WTC11 (cell line): ENCODE results near the gene RASAL3. TPM values are rescaled to one million over a fixed set of nuclear protein-coding genes. Genes with fewer than 3 reads are reported as not detected.
A peak's percentile ranks its signal among the peaks of the same experiment; 100 is the strongest.

Source experiments
- ATAC-seq: fragments of 200-7000 bp; cut with Tn5 transposase; 2 replicates; pipeline ENCODE4 v1.10.0; 2021; ENCODE audit warnings: mild to moderate bottlenecking, moderate library complexity
- CTCF ChIA-PET: fragments of 300-600 bp; sonication (Branson Sonifier 250); formaldehyde crosslinking; loops from one replicate; lab custom pipeline; 2021; ENCODE audit warnings: antibody characterized with exemption; lab: Charles Lee
- POLR2A ChIA-PET: fragments of 350-600 bp; sonication (Branson Sonifier 250); formaldehyde crosslinking; loops from one replicate; lab custom pipeline; 2021; ENCODE audit warnings: antibody characterized with exemption; lab: Charles Lee
- DNase-seq: peaks from one replicate; pipeline ENCODE4 v3.0.0; 2021; ENCODE audit warnings: low spot score
- H3K27ac Mint-ChIP-seq: 2 replicates; pipeline ENCODE4 v1.8.0; 2021; ENCODE audit warnings: mixed read lengths
- H3K27me3 Mint-ChIP-seq: 2 replicates; pipeline ENCODE4 v1.8.0; 2021; ENCODE audit warnings: low read depth, mild to moderate bottlenecking, moderate library complexity, mixed read lengths
- H3K36me3 Mint-ChIP-seq: 2 replicates; pipeline ENCODE4 v1.8.0; 2021; ENCODE audit warnings: mixed read lengths
- H3K4me1 Mint-ChIP-seq: 2 replicates; pipeline ENCODE4 v1.8.0; 2022; ENCODE audit warnings: mixed read lengths
- H3K4me3 Mint-ChIP-seq: 2 replicates; pipeline ENCODE4 v1.8.0; 2021; ENCODE audit warnings: mild to moderate bottlenecking, moderate library complexity, mixed read lengths
- H3K9me3 Mint-ChIP-seq: 2 replicates; pipeline ENCODE4 v1.8.0; 2021; ENCODE audit warnings: mixed read lengths
- ATF1 ChIP-seq: sonication (generic); formaldehyde crosslinking; IDR thresholded peaks from 2 replicates; pipeline ENCODE4 v1.8.1; 2023; ENCODE audit warnings: mild to moderate bottlenecking, moderate library complexity, missing genetic modification reagents
- CDX4 ChIP-seq: fragments of 250-450 bp; sonication (Bioruptor Pico); IDR thresholded peaks from 2 replicates; pipeline ENCODE4 v1.9.0; 2021; ENCODE audit warnings: moderate library complexity, mild to moderate bottlenecking, inconsistent platforms, borderline replicate concordance
- ESRRA ChIP-seq: sonication (generic); formaldehyde crosslinking; IDR thresholded peaks from 2 replicates; pipeline ENCODE4 v1.8.1; 2022; ENCODE audit warnings: mild to moderate bottlenecking, missing genetic modification reagents, borderline replicate concordance
- ETV6 ChIP-seq: sonication (generic); formaldehyde crosslinking; IDR thresholded peaks from 2 replicates; pipeline ENCODE4 v1.8.1; 2022; ENCODE audit warnings: mild to moderate bottlenecking, missing genetic modification reagents
- FOXJ3 ChIP-seq: sonication (generic); formaldehyde crosslinking; IDR thresholded peaks from 2 replicates; pipeline ENCODE4 v1.9.0; 2021; ENCODE audit warnings: missing genetic modification reagents, mild to moderate bottlenecking, borderline replicate concordance
- GTF2I ChIP-seq: fragments of 250-450 bp; sonication (Bioruptor Pico); conservative IDR thresholded peaks from 2 replicates; pipeline ENCODE4 v1.4.0; 2021; ENCODE audit warnings: mild to moderate bottlenecking
- HMGXB4 ChIP-seq: sonication (generic); formaldehyde crosslinking; IDR thresholded peaks from 2 replicates; pipeline ENCODE4 v1.8.1; 2023; ENCODE audit warnings: mild to moderate bottlenecking, moderate library complexity, missing genetic modification reagents
- JUN ChIP-seq: sonication (generic); formaldehyde crosslinking; IDR thresholded peaks from 2 replicates; pipeline ENCODE4 v1.8.0; 2023; ENCODE audit warnings: mild to moderate bottlenecking, missing genetic modification reagents
- RELA ChIP-seq: sonication (generic); formaldehyde crosslinking; IDR thresholded peaks from 2 replicates; pipeline ENCODE4 v1.8.1; 2022; ENCODE audit warnings: missing genetic modification reagents, mild to moderate bottlenecking, borderline replicate concordance
- RORB ChIP-seq: fragments of 250-450 bp; sonication (Bioruptor Pico); IDR thresholded peaks from 2 replicates; pipeline ENCODE4 v1.9.0; 2021; ENCODE audit warnings: mild to moderate bottlenecking
- SMAD3 ChIP-seq: sonication (generic); formaldehyde crosslinking; IDR thresholded peaks from 2 replicates; pipeline ENCODE4 v1.8.0; 2022; ENCODE audit warnings: missing genetic modification reagents, mild to moderate bottlenecking, borderline replicate concordance
- TCF7 ChIP-seq: sonication (generic); formaldehyde crosslinking; IDR thresholded peaks from 2 replicates; pipeline ENCODE4 v1.8.0; 2022; ENCODE audit warnings: mild to moderate bottlenecking, low read depth, missing genetic modification reagents, moderate library complexity
- ZNF138 ChIP-seq: sonication (generic); formaldehyde crosslinking; conservative IDR thresholded peaks from 2 replicates; pipeline ENCODE4 v1.8.1; 2022; ENCODE audit warnings: mild to moderate bottlenecking, moderate library complexity, missing genetic modification reagents
- ZNF423 ChIP-seq: fragments of 250-450 bp; sonication (Bioruptor Pico); IDR thresholded peaks from 2 replicates; pipeline ENCODE4 v2.1.2; 2022; ENCODE audit warnings: mild to moderate bottlenecking, moderate library complexity
- ZNF671 ChIP-seq: fragments of 250-450 bp; sonication (Bioruptor Pico); IDR thresholded peaks from 2 replicates; pipeline ENCODE4 v1.8.0; 2021; ENCODE audit warnings: mild to moderate bottlenecking
- total RNA-seq: library from RNA; stranded (reverse); gene quantifications from 3 replicates; pipeline ENCODE4 v1.2.3, GENCODE V29; 2021
- TF ChIP-seq, protein P1 (sequence below): sonication (generic); formaldehyde crosslinking; conservative IDR thresholded peaks from 2 replicates; pipeline ENCODE4 v1.8.1; 2023; ENCODE audit warnings: mild to moderate bottlenecking, low read depth, missing genetic modification reagents, moderate library complexity
- TF ChIP-seq, protein P2 (sequence below): fragments of 250-450 bp; sonication (Bioruptor Pico); IDR thresholded peaks from 2 replicates; pipeline ENCODE4 v2.1.2; 2022; ENCODE audit warnings: mild to moderate bottlenecking, moderate library complexity
- TF ChIP-seq, protein P3 (sequence below): fragments of 250-450 bp; sonication (Bioruptor Pico); IDR thresholded peaks from 2 replicates; pipeline ENCODE4 v1.8.0; 2021; ENCODE audit warnings: mild to moderate bottlenecking
- TF ChIP-seq, protein P4 (sequence below): sonication (generic); formaldehyde crosslinking; IDR thresholded peaks from 2 replicates; pipeline ENCODE4 v1.8.1; 2023; ENCODE audit warnings: mild to moderate bottlenecking, missing genetic modification reagents
- TF ChIP-seq, protein P5 (sequence below): sonication (generic); formaldehyde crosslinking; IDR thresholded peaks from 2 replicates; pipeline ENCODE4 v1.8.0; 2022; ENCODE audit warnings: mild to moderate bottlenecking, missing genetic modification reagents

Gene RASAL3
- total RNA-seq, 1 experiment from 2014 or later, result 1.6 TPM

- TF ChIP-seq, protein P1, sequence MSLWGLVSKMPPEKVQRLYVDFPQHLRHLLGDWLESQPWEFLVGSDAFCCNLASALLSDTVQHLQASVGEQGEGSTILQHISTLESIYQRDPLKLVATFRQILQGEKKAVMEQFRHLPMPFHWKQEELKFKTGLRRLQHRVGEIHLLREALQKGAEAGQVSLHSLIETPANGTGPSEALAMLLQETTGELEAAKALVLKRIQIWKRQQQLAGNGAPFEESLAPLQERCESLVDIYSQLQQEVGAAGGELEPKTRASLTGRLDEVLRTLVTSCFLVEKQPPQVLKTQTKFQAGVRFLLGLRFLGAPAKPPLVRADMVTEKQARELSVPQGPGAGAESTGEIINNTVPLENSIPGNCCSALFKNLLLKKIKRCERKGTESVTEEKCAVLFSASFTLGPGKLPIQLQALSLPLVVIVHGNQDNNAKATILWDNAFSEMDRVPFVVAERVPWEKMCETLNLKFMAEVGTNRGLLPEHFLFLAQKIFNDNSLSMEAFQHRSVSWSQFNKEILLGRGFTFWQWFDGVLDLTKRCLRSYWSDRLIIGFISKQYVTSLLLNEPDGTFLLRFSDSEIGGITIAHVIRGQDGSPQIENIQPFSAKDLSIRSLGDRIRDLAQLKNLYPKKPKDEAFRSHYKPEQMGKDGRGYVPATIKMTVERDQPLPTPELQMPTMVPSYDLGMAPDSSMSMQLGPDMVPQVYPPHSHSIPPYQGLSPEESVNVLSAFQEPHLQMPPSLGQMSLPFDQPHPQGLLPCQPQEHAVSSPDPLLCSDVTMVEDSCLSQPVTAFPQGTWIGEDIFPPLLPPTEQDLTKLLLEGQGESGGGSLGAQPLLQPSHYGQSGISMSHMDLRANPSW (CRISPR knock-in tag), result no peak
- TF ChIP-seq SMAD3 (CRISPR knock-in tag), result no peak
- no peak for TF ChIP-seq RELA (CRISPR knock-in tag)
- no peak for TF ChIP-seq JUN (CRISPR knock-in tag)
These were observed 61.2 kb downstream of the RASAL3 start (continued) for GRCh38 chr19:15403151-15403531.

DNA sequence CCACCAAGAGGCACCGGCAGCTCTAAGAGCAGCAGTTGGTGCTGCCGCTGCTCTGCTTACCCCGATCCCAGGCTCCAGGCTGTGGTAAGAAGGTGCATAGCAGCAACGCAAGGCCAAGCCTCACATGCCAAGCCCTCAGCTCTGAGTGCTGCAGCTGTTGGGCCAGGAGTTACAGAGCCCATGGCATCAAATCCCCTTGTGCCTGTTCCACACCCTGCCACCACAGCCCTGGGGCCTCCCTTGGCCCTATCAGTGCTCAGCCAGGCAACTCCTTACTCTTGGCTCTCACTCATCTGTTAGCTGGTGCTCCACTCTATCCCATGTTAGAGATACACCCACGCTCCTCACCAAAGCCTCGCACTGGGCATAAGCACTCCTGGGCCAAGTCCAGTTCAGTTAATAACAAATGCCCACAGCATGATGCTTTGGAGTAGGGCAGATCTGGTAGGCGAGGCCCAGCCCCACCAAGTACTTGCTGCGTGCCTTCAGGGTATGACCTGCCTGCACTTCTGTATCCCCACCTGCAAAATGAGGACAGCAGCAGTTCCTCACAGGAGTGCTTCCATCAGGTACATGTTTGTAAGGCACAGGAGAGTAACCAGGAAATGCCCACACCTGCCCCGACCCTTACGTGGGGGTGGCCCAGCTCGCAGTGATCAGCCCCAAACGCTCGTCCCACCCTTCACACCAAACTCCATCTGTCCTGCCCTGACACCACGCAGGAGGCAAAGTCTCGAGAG lies 61.8 kb downstream of the RASAL3 start:
- H3K27ac Mint-ChIP-seq, result peak overlapping the region; percentile 70; the same call in 1 of the 2 replicates
- H3K4me1 Mint-ChIP-seq, result peaks cover 3% of the 10 kb centered on the region; the same call in 1 of the 2 replicates
- ChIA-PET CTCF (interaction anchor here (1.0 to 1.5 kb wide), 2 partner anchors 16 to 151 kb away, joined by 4 to 5 read pairs; partner anchors contain the start of gene AKAP8L), POLR2A (interaction anchor here (0.7 kb wide), 1 partner anchor 16 kb away, joined by 3 read pairs; the partner anchor contains the start of gene AKAP8L)
- peaks cover 38% of the 10 kb centered on the region for H3K36me3 Mint-ChIP-seq
- H3K27me3 Mint-ChIP-seq, result no peaks in the 10 kb centered on the region
- no peak overlapping the region for H3K4me3 Mint-ChIP-seq
- DNase-seq (no peak), ATAC-seq (no peak)
- no peaks in the 10 kb centered on the region for H3K9me3 Mint-ChIP-seq
- TF ChIP-seq RORB (CRISPR knock-in tag) (no peak), ATF1 (CRISPR knock-in tag) (no peak), TCF7 (no peak), CDX4 (CRISPR knock-in tag) (no peak), JUN (CRISPR knock-in tag) (no peak), ZNF138 (CRISPR knock-in tag) (no peak), ZNF671 (CRISPR knock-in tag) (no peak), ESRRA (no peak), ETV6 (no peak), HMGXB4 (no peak), GTF2I (CRISPR knock-in tag) (no peak), ZNF423 (CRISPR knock-in tag) (no peak), FOXJ3 (CRISPR knock-in tag) (no peak)
- TF ChIP-seq, protein P2, sequence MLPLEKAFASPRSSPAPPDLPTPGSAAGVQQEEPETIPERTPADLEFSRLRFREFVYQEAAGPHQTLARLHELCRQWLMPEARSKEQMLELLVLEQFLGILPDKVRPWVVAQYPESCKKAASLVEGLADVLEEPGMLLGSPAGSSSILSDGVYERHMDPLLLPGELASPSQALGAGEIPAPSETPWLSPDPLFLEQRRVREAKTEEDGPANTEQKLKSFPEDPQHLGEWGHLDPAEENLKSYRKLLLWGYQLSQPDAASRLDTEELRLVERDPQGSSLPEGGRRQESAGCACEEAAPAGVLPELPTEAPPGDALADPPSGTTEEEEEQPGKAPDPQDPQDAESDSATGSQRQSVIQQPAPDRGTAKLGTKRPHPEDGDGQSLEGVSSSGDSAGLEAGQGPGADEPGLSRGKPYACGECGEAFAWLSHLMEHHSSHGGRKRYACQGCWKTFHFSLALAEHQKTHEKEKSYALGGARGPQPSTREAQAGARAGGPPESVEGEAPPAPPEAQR (CRISPR knock-in tag), result no peak
- TF ChIP-seq, protein P3, sequence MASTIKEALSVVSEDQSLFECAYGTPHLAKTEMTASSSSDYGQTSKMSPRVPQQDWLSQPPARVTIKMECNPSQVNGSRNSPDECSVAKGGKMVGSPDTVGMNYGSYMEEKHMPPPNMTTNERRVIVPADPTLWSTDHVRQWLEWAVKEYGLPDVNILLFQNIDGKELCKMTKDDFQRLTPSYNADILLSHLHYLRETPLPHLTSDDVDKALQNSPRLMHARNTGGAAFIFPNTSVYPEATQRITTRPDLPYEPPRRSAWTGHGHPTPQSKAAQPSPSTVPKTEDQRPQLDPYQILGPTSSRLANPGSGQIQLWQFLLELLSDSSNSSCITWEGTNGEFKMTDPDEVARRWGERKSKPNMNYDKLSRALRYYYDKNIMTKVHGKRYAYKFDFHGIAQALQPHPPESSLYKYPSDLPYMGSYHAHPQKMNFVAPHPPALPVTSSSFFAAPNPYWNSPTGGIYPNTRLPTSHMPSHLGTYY, result no peak
- TF ChIP-seq, protein P4, sequence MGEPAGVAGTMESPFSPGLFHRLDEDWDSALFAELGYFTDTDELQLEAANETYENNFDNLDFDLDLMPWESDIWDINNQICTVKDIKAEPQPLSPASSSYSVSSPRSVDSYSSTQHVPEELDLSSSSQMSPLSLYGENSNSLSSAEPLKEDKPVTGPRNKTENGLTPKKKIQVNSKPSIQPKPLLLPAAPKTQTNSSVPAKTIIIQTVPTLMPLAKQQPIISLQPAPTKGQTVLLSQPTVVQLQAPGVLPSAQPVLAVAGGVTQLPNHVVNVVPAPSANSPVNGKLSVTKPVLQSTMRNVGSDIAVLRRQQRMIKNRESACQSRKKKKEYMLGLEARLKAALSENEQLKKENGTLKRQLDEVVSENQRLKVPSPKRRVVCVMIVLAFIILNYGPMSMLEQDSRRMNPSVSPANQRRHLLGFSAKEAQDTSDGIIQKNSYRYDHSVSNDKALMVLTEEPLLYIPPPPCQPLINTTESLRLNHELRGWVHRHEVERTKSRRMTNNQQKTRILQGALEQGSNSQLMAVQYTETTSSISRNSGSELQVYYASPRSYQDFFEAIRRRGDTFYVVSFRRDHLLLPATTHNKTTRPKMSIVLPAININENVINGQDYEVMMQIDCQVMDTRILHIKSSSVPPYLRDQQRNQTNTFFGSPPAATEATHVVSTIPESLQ (CRISPR knock-in tag), result no peak
- TF ChIP-seq, protein P5, sequence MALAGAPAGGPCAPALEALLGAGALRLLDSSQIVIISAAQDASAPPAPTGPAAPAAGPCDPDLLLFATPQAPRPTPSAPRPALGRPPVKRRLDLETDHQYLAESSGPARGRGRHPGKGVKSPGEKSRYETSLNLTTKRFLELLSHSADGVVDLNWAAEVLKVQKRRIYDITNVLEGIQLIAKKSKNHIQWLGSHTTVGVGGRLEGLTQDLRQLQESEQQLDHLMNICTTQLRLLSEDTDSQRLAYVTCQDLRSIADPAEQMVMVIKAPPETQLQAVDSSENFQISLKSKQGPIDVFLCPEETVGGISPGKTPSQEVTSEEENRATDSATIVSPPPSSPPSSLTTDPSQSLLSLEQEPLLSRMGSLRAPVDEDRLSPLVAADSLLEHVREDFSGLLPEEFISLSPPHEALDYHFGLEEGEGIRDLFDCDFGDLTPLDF (CRISPR knock-in tag), result no peak
- TF ChIP-seq, protein P1 (CRISPR knock-in tag), result no peak
